HT1080 (cell line): ENCODE results near the gene SOAT1. TPM values are rescaled to one million over a fixed set of nuclear protein-coding genes. Genes with fewer than 3 reads are reported as not detected.
A peak's percentile ranks its signal among the peaks of the same experiment; 100 is the strongest.
"Not testable (repeated sequence)": the region's sequence is repeated elsewhere in the genome, so short reads cannot be mapped to it uniquely, and the experiment has no call there.

Experiments used
- DNase-seq: peaks from one replicate; pipeline ENCODE4 v3.0.0-alpha.2; 2015; ENCODE audit warnings: low read depth
- small RNA-seq: library from RNA; depleted of rRNA; stranded (forward); fragments of <200 nt; gene quantifications from one replicate; pipeline ENCODE3, GENCODE V24; 2014
- total RNA-seq: library from RNA; depleted of rRNA; stranded (reverse); fragments of >200 nt; shearing (Covaris generic); gene quantifications from 2 replicates; pipeline ENCODE4 v1.2.3, GENCODE V29; 2014; rRNA removed

SOAT1 gene
- total RNA-seq, 1 experiment from 2014 or later = 28.5 TPM

DNA sequence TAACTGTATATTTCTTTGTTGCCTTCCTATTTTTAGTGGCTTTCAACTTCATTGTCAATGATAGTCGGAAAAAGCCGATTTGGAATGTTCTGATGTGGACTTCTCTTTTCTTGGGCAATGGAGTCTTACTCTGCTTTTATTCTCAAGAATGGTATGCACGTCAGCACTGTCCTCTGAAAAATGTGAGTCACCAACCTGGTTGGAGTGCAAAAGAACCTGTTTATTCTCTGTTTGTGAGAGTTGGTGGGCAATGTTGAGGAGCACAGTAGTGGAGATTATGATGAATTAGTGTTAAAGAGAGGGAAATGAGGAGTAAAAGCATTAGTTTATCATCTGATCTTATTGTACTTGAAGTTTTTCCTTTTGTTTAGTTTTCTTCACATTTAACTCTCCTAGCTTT, 57.7 kb downstream of the SOAT1 start:
- DNase-seq = no peak

DNA sequence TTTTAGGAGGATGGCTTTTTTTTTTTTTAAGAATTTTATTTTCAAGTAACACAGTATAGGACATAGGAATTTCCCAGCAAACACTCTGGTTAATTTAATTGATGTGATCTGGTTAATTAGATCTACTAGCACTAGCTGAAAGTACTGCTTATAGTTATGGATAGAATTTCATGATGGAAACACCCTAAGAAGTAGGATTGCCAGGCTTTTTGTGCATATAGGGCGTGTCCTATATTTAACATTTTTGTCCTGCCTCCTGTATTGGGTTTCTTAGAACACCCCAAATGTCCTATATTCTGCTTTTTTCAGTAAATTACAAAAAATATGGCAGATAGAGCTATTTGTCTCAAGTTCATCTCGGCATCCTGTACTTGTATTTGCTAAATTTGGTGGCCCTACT, 58.6 kb downstream of the SOAT1 start:
- no peak for DNase-seq

DNA sequence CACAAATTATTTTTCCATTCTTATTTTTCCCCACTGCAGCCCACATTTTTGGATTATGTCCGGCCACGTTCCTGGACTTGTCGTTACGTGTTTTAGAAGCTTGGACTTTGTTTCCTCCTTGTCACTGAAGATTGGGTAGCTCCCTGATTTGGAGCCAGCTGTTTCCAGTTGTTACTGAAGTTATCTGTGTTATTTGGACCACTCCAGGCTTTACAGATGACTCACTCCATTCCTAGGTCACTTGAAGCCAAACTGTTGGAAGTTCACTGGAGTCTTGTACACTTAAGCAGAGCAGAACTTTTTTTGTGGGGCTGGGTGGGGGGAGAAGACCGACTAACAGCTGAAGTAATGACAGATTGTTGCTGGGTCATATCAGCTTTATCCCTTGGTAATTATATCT, 59.9 kb downstream of the SOAT1 start:
- no peak for DNase-seq

DNA sequence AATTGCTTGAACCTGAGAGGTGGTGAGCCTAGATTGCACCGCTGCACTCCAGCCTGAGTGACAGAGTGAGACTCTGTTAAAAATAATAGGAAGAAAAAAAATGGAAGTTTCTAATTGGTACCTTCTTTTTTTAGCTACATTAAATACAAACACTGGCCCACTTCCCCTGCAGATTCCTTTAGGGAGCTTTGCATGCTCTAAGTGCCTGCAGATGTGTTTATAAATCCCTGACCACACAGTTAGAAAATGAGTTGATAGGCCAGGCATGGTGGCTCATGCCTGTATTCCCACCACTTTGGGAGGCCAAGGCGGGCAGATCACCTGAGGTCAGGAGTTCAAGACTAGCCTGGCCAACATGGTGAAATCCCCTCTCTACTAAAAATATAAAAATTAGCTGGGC, 68.0 kb downstream of the SOAT1 start:
- DNase-seq = not testable (repeated sequence)

DNA sequence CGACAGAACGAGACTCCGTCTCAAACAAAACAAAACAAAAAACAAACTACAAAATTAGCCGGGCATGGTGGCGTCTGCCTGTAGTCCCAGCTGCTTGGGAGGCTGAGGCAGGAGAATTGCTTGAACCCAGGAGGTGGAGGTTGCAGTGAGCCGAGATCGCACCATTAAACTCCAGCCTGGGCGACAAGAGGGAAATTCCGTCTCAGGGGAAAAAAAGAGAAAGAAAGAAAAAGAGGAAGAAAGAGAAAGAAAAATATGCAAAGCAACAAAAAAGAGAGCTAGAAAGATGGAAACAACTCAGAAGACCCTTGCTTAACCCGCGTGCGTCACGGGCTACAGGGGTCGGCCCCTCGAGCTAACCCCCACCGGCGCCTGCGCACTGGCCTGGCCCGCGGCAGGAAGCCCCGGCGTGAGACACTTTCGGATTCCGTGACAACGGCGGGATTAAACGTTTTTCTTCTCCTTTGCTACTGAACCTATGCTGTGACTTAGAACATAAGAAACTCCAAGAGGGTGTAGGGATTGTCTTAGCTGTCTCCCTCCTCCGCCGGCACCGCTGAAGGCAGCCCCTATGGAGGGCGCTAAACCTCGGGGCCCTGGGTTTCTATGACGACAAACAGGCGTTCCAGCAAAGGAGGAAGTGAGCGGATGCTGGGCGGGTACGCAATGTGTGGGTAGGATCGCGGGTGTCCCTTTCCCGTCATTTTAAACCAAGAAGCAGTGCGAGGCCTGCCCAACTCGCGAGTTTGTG, 71.9 kb downstream of the SOAT1 start, which contains the start of gene AXDND1:
AXDND1 (plus strand) TSS at position 630 of the 751 bp plus-strand sequence. CDS start 539 bp downstream, outside the sequence.
- peak; percentile 80 for DNase-seq

DNA sequence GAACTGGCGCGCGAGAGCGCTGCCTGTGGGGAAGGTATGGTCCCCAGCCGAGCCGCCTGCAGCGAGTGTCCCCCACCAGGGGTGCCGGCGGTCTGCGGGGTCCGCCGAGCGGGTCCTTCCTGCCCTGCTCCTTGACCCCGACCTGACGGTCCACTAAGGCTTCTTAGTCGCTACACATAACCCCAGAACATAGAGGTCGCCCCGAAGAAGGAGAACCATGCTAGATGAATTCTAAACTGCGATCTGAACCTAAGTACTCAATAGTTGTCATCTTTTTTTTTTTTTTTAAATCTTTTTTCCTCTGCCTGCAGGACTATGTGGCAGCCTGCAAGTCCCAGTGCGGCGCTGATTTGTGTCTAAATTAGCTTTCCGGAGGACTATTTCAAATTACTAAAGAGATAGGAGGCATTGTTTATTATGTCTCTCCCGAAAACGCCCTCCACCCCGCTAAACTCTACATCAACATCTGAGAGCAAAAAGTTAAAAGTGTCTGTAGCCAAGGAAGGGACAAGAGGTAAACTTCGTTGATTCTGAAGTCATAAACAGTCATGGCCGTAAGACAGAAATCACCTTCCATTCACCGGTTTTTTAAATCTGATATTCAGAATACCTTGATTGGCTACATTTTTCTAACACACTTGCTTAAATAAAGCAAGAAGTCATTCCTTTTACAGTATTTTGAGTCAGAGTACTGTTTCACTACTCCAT, 72.7 kb downstream of the SOAT1 start:
- no peak for DNase-seq

DNA sequence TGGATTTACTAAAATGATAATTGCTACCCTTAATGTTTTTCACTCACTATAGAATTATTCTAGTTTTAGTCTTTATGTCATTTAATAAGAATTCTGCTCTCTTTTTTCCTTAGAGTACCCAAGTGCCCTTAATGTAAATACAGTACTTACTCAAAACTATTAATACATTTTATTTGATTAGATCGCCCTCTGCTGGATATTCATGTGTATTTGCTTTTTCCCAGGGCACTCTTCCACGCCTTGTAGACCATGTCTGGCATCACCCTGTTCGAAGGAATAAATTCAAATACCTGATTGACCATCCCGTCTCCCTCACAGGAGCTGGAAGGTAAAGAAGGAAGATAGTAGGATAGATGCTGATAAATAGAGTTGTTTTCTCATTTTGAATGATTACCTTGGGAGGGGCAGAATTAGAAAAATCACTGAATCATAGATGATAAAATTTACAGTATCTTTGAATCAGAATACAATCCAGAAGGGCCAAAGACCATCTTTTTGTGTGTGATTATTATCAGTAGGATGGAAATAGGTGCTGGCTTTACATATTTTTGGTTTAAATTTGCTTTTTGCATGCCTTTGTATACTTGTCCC, 76.2 kb downstream of the SOAT1 start:
- peak; percentile 62 for DNase-seq

DNA sequence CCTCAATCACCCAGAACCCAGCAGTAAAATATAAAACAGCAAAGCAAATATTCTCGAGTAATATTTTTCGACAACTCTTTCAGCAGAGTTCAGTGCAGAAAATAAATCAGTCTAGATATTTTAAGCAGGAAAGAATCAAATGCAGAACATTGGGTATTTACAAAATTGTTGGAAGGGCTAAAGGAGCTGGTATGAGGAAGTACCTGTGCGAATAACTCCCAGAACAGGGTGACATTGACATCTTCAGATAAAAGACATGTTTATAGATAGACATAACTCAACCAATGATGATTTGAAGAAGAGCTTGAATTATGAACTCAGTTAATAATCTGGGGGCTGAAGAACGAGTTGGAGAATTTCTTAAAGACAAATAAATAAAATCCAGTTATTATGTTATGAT, 78.6 kb downstream of the SOAT1 start:
- no peak for DNase-seq

DNA sequence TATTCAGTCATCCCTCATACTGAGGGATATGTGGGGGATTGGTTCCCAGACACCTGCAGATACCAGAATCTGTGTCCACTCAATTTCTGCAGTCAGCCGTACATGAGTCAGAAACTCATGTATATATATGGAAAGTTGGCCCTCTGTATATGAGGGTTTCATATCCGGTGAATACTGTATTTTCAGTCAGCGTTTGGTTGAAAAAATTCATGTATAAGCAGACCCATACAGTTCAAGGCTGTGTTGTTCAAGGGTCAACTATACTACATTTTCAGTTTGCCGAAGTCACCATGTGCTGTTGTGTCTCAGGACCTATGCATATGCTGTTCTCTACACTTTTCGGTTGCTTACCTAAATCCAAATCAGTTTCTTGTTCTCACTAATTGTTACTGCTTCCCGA, 82.6 kb downstream of the SOAT1 start:
- DNase-seq = peak; percentile 18

DNA sequence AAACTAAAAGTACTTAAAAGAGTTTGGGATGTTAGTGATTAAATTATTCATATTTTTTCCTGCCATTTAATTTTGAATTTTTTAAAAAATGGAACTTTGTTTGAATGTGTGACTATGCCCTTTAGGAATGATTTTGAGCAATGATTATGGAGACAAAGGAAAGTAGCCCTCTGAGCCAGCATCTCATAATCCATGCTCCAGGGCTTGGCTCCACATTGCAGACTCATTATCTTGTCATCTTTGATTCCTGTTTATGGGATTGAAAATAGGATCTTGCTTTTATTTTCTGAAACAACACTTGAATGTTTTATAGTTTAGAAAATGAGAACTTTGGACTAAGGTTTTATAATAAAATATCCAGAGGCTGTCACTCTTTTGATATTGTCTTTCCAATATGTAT, 86.7 kb downstream of the SOAT1 start:
- no peak for DNase-seq

DNA sequence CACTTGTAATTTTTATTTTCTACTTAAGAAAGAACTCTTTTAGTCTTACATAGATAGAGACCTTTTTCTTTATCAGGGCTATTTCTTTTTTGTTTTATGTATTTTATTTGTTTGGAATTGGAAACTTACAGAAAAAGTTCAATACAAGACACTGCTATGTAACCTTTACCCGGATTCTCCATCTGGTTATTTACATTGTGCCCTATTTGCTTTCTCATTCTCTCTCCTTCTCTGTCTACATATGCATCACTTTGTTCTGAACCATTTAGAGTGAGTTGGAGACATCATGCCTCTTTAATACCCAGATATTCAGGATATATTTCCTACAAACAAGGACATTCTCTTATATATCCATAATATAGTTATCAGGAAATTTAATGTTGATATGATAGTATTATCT, 90.4 kb downstream of the SOAT1 start:
- DNase-seq = no peak

DNA sequence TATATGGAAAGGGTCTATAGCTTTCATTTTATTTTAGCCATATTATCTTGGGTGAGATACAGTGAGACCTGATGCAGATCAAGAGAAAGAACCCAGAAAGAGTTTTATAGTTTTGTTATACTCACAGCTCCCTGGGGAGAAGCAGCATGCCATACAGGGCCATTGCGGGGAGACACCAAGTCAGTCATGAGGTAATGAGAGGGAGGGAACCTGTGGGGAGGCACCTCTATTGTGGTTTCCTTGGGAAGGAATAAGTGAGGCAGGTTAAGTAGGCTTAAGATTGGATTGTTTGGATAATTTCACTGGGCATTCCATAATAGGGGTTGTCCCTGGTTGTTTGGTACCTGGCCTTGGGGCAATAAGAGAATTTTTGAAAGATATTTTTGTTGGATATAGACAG, 91.9 kb downstream of the SOAT1 start:
- DNase-seq = no peak

DNA sequence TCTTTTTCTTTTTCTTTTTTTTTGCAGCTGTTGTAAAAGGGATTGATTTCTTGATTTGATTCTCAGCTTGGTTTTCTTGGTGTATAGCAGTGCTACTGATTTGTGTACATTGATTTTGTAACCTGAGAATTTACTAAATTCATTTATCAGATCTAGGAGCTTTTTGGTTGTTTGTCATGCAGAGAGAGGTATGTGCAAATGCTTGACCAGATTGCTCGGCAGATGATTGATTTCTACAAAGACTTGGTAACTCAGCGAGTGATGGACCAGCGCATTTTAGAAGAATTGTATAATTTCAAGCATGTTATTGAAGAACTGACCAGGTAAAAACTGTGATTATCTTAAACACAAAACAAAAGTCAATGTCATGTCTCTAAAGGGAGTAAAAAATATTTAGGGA, 100.1 kb downstream of the SOAT1 start:
- DNase-seq = no peak

DNA sequence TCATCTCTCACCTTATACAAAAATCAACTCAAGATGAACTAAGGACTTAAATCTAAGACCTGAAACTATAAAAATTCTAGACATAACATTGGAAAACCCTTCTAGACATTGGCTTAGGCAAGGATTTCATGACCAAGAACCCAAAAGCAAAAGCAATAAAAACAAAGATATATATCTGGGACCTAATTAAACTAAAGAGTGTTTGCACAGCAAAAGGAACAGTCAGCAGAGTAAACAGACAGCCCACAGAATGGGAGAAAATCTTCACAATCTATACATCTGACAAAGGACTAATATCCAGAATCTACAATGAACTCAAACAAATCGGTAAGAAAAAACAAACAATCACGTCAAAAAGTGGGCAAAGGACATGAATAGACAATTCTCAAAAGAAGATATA, 105.8 kb downstream of the SOAT1 start:
- not testable (repeated sequence) for DNase-seq

Small RNAs within 50 kb of the gene (small RNA-seq; reads per million reads assigned to genes)
- not detected for gene AL512326.2

Other genes starting within 250 kb of the SOAT1 start
- 48.2 and 94.6 TPM in 2 replicates for gene TOR3A, start 211.7 kb upstream of the SOAT1 start, total RNA-seq
- gene ABL2, start 64.1 kb upstream of the SOAT1 start, total RNA-seq = 29.4 and 42.2 TPM in 2 replicates
- gene AXDND1, start 72.2 kb downstream of the SOAT1 start, total RNA-seq = 0.35 TPM in 1 of 2 replicates, not detected in the other